ENCODE results near the gene EEF2K.
"Not testable (repeated sequence)": the region's sequence is repeated elsewhere in the genome, so short reads cannot be mapped to it uniquely, and the experiment has no call there.

The EEF2K gene

DNA sequence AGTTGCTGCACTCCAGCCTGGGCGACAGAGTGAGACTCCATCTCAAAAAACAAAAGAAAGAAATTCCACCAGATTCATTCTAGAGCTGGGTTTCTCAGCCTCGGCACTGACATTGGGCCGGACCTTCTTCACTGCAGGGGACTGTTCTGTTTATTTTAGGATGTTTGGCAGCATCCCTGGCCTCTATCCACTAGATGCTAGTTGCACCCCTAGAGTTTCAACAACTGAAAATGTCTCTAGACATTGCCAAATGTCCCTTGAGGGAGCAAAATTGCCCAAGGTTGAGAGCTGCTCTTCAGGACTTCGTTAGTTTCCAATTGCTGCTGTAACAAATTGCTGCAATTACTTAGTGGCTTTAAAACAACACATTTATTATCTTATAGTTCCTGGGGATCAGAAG, 7.2 kb downstream of the EEF2K start:
- DNase-seq (ENCODE audit: low spot score), result no peak

DNA sequence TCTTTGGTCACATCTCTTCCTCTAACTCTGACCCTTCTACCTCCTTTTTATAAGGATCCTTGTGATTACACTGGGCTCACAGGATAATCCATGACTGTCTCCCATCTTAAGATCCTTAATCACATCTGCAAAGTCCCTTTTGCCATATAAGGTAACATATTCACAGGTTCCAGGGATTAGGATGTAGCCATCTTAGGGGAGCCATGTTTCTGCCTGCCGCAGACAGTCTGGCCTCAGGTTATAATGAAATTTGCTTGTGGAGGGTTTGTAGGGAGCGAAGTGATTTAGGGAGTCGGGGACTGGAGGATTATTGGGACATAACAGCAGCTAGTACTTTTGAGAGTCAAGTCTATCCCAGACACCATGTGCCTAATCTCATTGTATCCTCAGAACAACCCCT, 7.7 kb downstream of the EEF2K start:
- DNase-seq (ENCODE audit: low spot score), result no peak

GRCh38 chr16:22214402-22214801, 8.3 kb downstream of the EEF2K start:
- no peak for DNase-seq (ENCODE audit: low spot score)

DNA sequence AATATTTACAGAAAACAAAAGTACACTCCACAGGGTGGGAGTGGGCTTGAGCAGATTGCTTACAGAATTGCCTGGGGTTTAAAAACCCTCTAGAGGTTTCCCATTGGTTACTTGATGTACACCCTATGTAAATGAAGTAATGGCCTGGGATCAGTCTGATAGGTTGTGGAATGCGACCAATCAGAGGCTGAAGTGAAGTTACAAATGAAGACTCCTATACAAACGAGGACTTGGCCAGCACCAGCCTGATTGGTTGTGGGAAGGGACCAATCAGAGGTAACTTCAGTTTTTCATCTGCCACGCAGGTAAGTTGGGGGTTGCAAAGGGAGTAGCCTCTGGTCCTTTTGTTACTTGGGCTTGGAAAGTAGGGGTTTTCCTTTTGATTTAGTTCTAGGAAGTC, 8.8 kb downstream of the EEF2K start:
- no peak for DNase-seq (ENCODE audit: low spot score)

- DNase-seq (ENCODE audit: low spot score), result no peak
Observed at GRCh38 chr16:22216191-22216831, 10.2 kb downstream of the EEF2K start.

- DNase-seq (ENCODE audit: low spot score), result not testable (repeated sequence)
Observed at GRCh38 chr16:22216832-22217225, 10.8 kb downstream of the EEF2K start.

DNA sequence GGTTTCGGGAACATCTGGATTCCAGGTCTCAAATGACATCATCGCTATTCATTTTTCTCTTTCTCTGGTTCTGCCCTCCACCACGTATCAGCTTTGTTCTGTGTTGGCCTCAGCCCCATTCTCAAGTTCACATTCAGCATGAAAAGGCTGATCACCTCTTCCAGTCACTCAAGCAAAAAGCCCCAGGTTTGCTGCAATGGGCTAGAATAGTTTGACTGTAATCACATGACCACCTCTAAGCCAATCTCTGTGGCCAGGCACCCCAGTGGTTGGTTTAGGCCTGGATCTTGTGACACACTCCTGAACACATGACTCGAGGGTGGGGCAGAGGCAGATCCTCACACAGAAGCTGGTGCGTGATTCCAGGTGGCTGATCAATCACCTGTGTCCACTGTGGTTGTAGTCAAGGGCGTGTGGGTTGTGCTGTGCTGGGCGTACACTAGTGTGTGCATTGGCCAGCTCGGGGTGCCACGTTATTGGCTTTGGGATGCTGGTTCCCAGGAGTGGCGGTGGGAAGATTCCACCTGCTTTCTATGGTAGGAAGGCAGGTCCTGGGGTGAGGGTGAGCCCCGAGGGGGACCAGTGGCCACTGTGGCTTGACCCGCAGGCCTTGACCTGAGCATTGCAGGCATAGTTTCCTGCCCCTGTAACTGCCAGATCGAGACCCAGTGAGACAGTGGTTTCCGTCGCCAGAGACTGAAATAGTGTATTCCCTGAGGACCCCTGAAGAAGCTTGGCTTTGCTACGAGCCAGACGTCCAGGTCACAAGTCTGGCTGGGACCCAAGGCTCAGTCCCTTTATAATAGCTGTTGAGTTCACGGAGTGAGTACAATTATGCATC, 12.0 kb downstream of the EEF2K start:
- DNase-seq (ENCODE audit: low spot score), result no peak

GRCh38 chr16:22219389-22220068, 13.5 kb downstream of the EEF2K start:
- DNase-seq (ENCODE audit: low spot score), result no peak

DNA sequence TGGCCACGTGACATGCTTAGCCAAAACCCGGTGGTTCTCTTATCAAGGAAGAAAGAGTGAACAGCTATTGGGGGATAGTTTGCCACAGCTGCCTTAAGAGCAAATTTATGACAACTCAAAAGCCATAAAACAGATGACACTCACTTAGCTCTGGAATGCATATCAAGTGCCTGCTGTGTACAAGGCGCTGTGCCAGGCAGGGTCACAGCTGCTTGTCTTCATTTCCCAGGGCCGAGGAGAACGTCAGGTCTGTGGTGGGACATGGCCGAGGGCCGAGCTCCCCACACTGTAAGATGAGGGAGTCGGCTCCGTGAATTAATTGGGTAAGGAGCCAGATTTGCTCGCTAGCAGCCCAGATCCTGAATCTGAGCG, 14.0 kb downstream of the EEF2K start:
- no peak for DNase-seq (ENCODE audit: low spot score)

DNA sequence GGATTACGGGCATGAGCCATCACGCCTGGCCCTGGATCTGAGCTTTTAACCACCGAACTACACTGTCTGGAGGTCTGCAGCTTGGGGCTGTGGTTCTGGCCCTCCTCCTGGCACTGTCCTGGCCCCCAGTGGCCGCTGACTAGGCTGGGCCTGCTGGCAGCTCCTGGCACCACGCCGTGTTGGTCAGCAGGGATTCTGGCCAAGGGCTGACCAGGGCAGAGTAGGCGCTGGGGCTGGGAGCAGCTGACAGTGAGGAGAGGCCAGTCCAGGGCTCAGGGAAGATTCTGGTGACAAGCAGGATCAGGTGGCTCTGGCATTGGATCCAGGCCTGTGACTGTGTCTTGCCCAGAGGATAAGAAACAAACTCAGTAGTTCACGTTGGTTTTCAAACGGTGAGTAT, 14.6 kb downstream of the EEF2K start:
- no peak for DNase-seq (ENCODE audit: low spot score)

DNA sequence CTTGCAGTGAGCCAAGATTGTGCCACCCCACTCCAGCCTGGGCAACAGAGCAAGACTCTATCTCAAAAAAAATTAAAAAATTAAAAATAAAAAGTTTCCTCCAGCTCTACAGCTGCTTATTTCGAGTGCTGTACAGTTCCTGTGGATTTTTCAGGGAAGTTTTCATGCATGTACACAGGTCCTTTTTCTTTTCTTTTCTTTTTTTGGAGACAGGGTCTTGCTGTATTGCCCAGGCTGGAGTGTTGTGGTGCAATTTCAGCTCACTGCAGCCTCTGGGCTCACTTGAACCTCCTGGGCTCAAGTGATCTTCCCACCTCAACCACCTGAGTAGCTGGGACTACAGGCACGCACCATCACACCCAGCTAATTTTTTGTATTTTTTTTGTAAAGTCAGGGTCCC, 15.9 kb downstream of the EEF2K start:
- no peak for DNase-seq (ENCODE audit: low spot score)

DNA sequence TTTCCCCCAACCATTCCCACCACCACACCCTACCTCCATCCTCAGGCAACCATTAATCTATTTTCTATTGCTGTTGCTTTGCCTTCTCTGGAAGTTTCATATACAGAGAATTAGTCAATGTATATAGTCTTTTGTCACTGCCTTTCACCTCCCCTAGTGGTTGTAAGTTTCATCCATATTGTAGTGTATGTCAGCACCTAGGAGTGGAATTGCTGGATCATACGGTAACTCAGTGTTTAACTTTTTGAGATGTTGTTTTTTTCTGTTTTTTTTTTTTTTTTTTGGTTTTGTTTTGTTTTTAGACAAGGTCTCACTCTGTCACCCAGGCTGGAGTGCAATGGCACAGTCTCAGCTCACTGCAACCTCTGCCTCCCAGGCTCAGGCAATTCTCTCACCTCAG, 16.9 kb downstream of the EEF2K start:
- no peak for DNase-seq (ENCODE audit: low spot score)

- no peak for DNase-seq (ENCODE audit: low spot score)
Observed at GRCh38 chr16:22225060-22225459, 19.0 kb downstream of the EEF2K start.

GRCh38 chr16:22229889-22230288, 23.8 kb downstream of the EEF2K start:
- DNase-seq (ENCODE audit: low spot score), result no peak

GRCh38 chr16:22232277-22233036, 26.4 kb downstream of the EEF2K start:
- no peak for DNase-seq (ENCODE audit: low spot score)

- DNase-seq (ENCODE audit: low spot score), result no peak
Observed at GRCh38 chr16:22233037-22233372, 26.9 kb downstream of the EEF2K start.

DNA sequence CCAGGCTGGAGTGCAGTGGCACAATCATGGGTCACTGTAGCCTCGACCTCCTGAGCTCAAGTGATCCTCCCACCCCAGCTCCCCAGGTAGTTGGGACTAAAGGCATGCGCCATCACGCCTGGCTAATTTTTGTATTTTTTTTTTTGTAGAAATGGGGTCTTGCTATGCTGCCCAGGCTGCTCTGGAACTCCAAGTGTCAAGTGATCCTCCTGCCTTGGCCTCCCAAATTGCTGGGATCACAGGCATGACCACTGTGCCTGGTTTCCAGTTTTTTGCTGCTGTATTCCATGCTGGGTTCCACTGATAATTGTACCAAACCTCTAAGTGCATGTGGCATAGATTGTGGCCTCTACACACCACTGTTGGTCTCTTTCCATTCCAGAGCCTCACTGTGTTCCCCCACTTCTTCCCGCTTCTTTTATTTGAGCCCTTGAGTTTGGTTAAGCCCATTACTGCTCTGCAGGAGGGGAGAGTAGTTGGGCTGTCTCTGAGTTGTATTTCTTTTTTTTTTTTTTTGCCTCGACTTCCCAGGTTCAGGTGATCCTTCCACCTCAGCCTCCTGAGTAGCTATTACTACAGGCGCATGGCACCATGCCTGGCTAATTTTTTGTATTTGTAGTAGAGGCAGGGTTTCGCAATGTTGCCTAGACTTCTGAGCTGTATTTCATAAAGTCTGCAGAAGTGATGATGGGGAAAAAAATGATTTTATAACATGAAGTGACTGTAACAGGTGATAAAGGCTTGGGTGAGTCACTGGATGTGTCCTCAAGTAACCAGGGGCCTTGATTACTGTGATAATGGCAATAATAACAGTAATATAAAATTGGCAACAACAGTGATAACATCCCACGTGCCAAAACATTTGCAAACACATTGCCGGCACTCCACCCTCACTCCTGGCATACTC, 30.0 kb downstream of the EEF2K start:
- DNase-seq (ENCODE audit: low spot score), result no peak

DNA sequence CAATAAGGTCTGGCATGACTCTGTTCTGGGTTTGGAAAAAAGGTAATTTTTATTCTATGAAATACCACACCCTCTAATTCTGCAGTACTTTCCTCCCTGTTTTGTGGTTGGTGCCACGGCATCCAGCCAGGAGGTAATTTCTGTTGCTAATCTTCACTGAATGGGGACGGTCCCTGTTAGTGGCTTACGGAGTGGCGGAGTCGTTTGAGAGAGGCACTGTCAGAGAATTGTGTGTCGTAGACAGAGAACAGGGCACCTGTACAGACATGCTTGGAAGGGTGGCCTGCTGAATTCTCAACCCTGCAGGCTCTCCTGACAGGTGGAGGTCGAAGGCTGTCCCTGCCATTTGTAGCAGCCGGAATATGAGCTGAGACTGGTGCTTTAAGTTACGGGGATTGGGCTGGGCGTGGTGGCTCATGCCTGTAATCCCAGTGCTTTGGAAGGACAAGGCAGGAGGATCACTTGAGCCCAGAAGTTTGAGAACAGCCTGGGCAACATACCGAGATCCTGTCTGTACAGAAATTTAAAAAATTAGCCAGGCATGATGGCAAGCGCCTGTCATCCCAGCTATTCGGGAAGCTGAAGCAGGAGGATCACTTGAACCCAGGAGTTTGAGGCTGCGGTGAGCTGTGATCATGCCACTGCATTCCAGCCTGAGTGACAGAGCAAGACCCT, 33.2 kb downstream of the EEF2K start:
- DNase-seq (ENCODE audit: low spot score), result no peak

DNA sequence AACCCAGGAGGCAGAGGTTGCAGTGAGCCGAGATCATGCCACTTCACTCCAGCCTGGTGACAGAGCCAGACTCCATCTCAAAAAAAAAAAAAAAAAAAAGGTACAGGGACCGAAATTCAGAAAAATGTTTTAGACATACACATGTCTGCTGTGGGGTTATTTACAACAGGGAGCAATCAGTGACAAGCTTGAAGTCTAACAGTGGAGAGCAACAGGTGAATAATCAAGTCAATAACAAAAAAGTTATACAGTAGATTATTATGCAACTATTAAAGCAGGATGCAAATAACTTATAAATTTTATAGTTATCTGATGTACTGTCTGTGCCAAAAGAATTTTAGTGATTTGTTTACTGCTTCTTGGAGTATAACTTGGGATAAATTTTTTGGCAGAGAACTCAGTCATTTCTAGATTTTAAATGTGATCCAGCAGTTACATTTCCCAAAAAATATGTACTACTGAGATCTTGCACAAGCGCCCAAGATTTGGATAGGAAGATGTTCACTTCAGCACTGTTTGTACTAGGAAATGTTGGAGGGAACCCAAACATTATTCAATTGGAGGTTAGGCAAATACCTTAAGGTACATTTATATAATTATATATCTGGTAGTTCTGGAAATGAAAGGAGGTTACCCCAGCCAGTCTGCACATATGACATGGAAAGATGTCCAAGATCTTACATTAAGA, 34.1 kb downstream of the EEF2K start:
- no peak for DNase-seq (ENCODE audit: low spot score)

- no peak for DNase-seq (ENCODE audit: low spot score)
Observed at GRCh38 chr16:22250522-22250921, 44.4 kb downstream of the EEF2K start.

All from CD4-positive, alpha-beta T cell treated with Interleukin-6 at 100 ng/mL for 8 hours (primary cell).